CD4-positive, alpha-beta T cell treated with Interleukin-6 for 4 hours (primary cell): ENCODE data around the gene FOXB1.

Experiments
- DNase-seq: peaks from one replicate; pipeline ENCODE4 v3.0.0-alpha.2; 2020; ENCODE audit warnings: mixed read lengths

FOXB1 gene

DNA sequence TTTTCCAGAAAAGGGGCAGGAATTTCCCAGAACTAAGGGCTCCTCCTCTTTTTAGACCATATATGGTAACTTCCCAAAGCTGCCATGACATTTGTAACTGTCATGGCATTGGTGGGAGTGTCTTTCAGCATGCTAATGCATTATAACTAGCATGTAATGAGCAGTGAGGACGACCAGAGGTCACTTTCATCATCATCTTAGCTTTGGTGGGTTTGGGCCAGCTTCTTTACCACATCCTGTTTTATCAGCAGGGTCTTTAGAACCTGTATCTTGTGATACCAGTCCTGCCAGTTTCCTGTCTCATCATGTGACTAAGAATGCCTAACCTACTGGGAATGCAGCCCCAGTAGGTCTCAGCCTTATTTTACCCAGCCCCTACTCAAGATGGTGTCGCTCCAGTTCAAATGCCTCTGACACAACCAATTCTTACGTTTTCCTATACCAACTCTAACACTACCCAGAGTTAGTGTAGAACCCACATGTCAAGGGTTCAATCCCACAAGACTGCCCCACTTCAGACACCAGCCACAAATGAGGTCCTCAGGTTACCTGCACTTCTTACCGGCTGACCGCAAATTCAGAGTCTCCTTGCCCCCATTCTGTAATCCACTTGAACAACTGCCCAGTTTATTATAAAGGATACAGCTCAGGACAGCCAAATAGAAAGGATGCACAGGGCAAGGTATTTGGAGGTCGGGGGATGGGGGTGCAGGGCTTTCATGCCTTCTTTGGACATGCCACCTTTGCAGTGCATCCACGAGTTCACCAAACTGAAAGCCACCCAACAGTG, 17.7 kb downstream of the FOXB1 start:
- DNase-seq = no peak

DNA sequence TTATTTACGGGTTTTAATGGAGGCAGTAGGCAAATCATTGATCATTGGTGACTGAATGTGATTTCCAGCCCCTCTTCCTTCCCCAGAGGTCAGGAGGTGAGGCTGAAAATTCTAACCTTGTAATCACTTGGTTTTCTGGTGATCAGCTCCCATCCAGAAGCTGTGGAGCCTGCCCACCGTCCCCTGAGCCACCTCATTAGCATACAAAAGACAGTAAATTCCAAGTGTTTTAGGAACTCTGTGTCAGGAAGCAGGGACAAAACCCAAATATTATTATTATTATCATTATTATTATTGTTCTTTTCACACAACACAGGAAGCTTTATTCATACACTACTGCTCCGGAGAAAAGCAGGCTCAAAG, 18.2 kb downstream of the FOXB1 start:
- no peak for DNase-seq

DNA sequence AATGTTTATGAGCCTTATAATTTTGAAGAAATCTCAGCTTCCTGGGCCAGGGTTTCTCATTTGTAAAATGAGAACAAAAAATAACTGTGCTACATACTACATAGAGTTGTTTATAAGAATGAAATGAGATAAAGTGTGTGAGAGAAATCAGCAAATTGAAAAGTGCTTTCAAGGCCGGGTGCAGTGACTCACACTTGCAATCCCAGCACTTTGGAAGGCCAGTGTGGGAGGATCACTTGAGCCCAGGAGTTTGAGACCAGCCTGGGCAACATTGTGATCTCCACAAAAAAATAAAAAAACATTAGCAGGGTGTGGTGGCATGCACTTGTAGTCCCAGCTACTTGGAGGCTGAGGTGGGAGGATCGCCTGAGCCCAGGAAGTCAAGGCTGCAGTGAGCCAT, 22.4 kb downstream of the FOXB1 start:
- no peak for DNase-seq

DNA sequence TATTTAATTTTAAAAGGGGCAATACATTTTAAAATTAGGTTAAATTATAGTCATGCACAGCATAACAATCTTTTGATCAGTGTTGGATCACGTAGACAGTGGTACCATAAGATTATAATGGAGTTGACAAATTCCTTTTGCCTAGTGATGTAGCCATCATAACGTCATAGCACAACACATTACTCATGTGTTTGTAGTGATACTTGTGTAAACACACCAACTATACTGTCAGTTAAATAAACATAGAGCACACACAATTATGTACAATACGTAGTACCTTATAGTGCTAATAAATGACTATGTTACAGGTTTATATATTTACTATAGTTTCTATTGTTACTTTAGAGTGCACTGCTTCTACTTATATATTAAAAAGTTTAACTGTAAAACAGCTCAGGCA, 31.2 kb downstream of the FOXB1 start:
- DNase-seq = no peak

DNA sequence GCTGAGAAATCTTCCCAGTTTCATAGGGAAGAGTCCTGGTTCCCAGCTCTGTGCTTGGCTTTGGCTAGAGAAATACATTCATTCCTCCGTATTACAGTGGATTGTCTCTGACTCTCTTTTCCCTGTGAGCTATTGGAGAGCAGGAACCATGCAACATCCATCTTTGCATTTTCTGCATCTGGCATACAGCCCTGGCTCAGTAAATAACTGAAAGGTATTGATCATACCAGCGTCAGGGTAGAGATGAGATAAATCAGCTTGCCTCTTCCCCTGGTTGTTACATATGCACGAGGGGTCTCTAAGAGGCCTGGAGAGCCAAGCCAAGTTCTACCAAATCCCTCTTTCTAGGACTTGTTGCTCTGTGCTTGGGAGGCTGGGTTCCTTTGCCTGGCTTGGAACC, 35.2 kb downstream of the FOXB1 start:
- DNase-seq = no peak

DNA sequence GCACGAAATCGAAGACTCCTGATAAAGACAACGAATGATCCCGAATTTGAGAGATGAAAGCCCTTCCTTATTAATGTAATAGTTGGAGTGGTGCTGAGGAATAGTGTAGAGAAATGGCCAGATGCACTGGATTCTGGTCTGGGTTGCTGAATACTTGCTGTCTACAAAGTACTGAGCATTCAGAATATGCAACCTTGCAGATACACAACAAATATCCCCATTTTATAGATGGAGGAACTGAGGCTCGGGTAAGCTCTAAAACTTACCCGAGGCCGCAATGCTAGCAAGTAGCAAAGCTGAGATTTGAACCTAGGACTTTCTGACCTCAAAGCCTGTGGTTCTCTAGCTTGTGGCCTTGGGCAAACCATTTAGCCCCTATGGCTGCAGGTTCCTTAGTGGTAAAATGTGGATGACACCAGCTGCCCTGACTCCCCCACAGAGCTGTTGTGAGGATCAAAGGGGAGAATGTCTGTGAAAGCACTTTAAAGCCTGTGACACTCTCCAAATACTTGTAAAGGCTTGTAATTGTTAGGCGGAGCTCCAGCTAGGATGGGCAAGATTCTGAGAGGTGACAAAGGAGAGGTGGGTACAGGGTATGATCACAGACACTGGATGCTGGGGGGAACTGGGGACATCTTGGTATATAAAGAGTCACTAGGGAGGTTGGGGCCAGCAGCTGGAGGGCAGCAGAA, 39.8 kb downstream of the FOXB1 start:
- no peak for DNase-seq

DNA sequence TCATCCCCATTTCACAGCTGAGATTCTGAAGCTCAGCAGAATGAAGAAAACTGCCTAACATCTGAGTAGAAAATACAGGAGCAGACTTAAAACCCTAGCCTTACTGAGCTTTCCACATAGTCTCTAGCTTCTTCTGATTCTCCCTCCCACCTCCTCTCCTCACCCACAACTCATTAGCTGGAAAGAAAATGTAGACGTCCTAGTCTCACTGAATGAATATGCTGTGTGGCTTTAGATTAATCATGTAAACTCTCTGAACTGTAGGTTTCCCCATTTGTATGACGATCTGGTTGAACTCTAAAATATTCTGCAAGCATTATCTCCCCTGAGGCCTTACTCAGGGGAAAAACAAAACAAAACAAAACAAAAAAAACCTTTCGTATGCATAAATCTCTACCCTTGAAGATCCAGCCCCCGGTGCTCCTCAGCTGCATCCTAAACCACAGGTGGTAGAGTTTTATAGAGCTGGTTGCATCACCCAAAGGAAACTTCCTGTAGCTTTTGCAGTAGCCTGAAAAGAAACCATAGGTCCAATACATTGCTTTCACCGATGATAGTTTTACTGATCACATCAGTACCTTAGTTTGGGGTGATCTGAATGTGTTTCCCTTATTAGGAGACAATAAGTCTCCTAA, 40.6 kb downstream of the FOXB1 start:
- DNase-seq = peak; percentile 10

DNA sequence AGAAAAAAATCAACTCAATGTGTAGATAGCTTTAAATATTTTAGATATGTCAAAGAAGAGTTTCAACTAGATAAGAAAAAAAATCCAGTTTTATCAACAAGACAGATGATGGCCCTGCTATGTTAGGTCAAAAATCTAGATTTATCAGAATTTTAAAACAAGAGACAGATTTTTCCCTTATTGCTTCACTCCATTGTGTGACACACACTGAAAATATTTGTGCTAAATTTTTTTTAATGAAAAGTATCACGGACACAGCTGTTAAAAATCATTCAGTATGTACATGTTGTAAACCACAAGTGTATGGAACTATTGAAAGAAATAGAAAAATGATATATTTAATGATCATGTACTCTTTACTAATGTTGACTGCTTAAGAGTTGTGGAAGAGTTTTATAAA, 43.6 kb downstream of the FOXB1 start:
- DNase-seq = no peak

DNA sequence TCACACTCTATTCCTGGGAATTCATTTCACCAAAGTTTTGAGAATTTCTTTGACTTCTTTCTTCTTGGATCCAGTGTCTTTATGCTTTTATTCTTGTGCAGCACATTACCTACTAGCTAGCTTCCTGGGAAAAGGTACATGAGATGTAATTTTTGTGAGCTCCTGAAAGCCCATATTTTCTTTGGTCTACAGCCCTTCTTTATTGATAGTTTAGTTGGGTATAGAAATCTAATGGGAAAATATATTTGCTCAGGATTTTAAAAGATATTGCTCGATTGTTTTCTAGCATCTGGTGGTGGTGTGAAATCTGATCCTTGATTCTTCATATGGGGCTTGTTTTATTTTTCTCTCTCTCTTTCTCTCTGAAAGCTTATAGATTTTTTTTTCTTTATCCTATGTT, 45.8 kb downstream of the FOXB1 start:
- DNase-seq = no peak

DNA sequence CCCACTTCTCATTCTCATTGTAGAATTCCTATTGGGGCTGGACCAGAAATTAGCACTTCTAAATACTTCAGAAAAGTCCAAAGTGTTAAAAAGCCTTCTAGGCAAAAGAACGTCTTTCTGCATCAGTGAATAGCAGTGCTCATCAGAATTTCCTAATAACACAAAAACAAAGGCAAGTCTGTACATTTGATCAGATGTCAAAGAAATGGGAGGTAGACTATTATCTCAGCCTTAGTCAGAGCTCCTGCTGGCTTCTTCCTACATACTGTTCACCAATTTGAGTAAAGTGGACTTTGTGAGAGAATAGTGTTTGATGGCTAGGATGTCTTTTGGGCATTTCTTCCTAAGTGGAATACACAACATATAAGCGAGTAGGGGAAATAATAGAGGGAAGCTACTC, 48.7 kb downstream of the FOXB1 start:
- no peak for DNase-seq

DNA sequence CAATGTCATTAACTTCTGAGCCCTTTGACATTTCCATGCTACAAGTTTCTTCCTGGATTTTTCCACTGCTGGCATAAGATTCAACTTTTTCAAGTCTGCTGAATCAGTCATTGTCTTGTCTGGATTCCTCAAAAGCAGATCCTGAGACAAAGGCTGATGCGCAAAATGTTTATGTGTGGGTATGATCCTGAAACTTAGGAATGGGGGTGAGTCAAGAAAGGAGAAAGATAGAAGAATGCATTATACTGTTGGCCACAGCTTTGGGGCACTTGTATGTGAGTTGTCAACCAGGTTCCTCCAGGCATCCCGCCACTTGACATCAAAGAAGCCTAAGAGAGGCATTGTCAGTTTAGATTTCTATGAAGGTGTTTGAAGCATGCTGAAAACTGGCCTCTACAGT, 50.4 kb downstream of the FOXB1 start:
- no peak for DNase-seq
